ENCODE data around the gene FZR1. TPM values are rescaled to one million over a fixed set of nuclear protein-coding genes. Genes with fewer than 3 reads are reported as not detected.
"Not testable (repeated sequence)": the region's sequence is repeated elsewhere in the genome, so short reads cannot be mapped to it uniquely, and the experiment has no call there.

The FZR1 gene
- total RNA-seq, 1 donor from 2014 or later, result 22.7 TPM

GRCh38 chr19:3496392-3497273, 9.5 kb upstream of the FZR1 start:
- no peak for DNase-seq

- no peak for DNase-seq
Measured at GRCh38 chr19:3497757-3498520, 8.2 kb upstream of the FZR1 start.

- no peak for DNase-seq
Measured at GRCh38 chr19:3499738-3500428, 6.2 kb upstream of the FZR1 start.

- DNase-seq, result peak; percentile 93
Measured at GRCh38 chr19:3500429-3501101, 5.5 kb upstream of the FZR1 start, which contains the start of gene DOHH. Gene DOHH, minus strand, starts transcription at chr19:3500674. Its CDS starts 3,860 bp downstream, at chr19:3496814.

GRCh38 chr19:3501780-3502179, 4.3 kb upstream of the FZR1 start:
- DNase-seq, result no peak

GRCh38 chr19:3503036-3503572, 3.0 kb upstream of the FZR1 start:
- DNase-seq, result no peak

- no peak for DNase-seq
Measured at GRCh38 chr19:3504735-3505134, 1.4 kb upstream of the FZR1 start.

- no peak for DNase-seq
Measured at GRCh38 chr19:3506384-3507340, 551 bp downstream of the FZR1 start.

- DNase-seq, result peak; percentile 4
Measured at GRCh38 chr19:3507371-3508120, 1.4 kb downstream of the FZR1 start.

- DNase-seq, result not testable (repeated sequence)
Measured at GRCh38 chr19:3508121-3508661, 2.1 kb downstream of the FZR1 start.

GRCh38 chr19:3508771-3509535, 2.8 kb downstream of the FZR1 start:
- DNase-seq, result no peak

- DNase-seq, result no peak
Measured at GRCh38 chr19:3509566-3509989, 3.5 kb downstream of the FZR1 start.

GRCh38 chr19:3510727-3511126, 4.6 kb downstream of the FZR1 start:
- no peak for DNase-seq

- no peak for DNase-seq
Measured at GRCh38 chr19:3511506-3512251, 5.6 kb downstream of the FZR1 start.

GRCh38 chr19:3512562-3513228, 6.6 kb downstream of the FZR1 start:
- DNase-seq, result no peak

GRCh38 chr19:3513229-3514140, 7.4 kb downstream of the FZR1 start:
- DNase-seq, result no peak

All from skin of body (tissue), 2 donors.